ENCODE measurements around the gene ATF7. TPM values are rescaled to one million over a fixed set of nuclear protein-coding genes. Genes with fewer than 3 reads are reported as not detected.

The ATF7 gene
- polyA plus RNA-seq, 1 of the 3 experiments (the other 2 are of a cell fraction) = 12.8 TPM

- Histone ChIP-seq H3K9ac (no peak overlapping the region), H3K27me3 (ENCODE audit: insufficient read depth) (no peaks in the 10 kb centered on the region), H3K9me2 (no peaks in the 10 kb centered on the region), H3K36me3 (replicated peaks in 1 of 2; ENCODE audit: control insufficient read depth in 1 of 2, insufficient read depth in 2 of 2, low read length in 1 of 2) (peaks cover 15 to 41% of the 10 kb centered on the region in 2 experiments), H3K4me1 (ENCODE audit: control insufficient read depth in 1 of 2, insufficient read depth in 2 of 2, low read depth in 1 of 2, low read length in 1 of 2) (peaks cover 18 to 23% of the 10 kb centered on the region in 2 experiments), H3K27ac (ENCODE audit: low read depth in 2 of 2, low read length in 1 of 2) (peak overlapping the region in 1 of 2 experiments; percentile 54; a peak in 2 of 4 replicates), H3K9me3 (no peaks in the 10 kb centered on the region), H3K4me3 (ENCODE audit: low read depth in 2 of 2, low read length in 1 of 2) (no peak overlapping the region), H2AFZ (ENCODE audit: low read depth) (no peak overlapping the region), H3K4me2 (peak overlapping the region; percentile 42; the same call in 1 of the 2 replicates), H4K20me1 (ENCODE audit: insufficient read depth) (no peaks in the 10 kb centered on the region), H3F3A (replicated peaks; ENCODE audit: insufficient read depth) (peaks cover 32% of the 10 kb centered on the region), H3K79me2 (ENCODE audit: insufficient read depth) (peaks cover 24% of the 10 kb centered on the region)
- no peak for DNase-seq
- POLR2A ChIA-PET = no interaction called here
- CTCF ChIA-PET = interaction anchor here (0.7 to 3.3 kb wide), 4 partner anchors 9 to 179 kb away, joined by 4 to 9 read pairs (median 6); no protein-coding TSS in a partner anchor
- 95% methylated on average over 2 of the region's 2 CpGs for WGBS (ENCODE audit: low lambda C conversion rate)
- TF ChIP-seq RAD21 (IDR thresholded peaks at IDR 0.05; ENCODE audit: low read length) = no peak
- TF ChIP-seq MEF2A (IDR thresholded peaks at IDR 0.05; ENCODE audit: borderline replicate concordance, low read depth) = no peak
- no peak for TF ChIP-seq RCOR1 (IDR thresholded peaks at IDR 0.05; ENCODE audit: low read length)
- no peak for TF ChIP-seq FOSL2 (IDR thresholded peaks at IDR 0.05; ENCODE audit: borderline replicate concordance, low read depth)
- no peak for TF ChIP-seq MAX (IDR thresholded peaks at IDR 0.05; ENCODE audit: low read depth)
- TF ChIP-seq CHD2 (IDR thresholded peaks at IDR 0.05; ENCODE audit: low read length, partially characterized antibody) = no peak
- TF ChIP-seq PBX3 (IDR thresholded peaks at IDR 0.05) = no peak
- no peak for TF ChIP-seq ELF1 (IDR thresholded peaks at IDR 0.05)
- TF ChIP-seq EP300 (IDR thresholded peaks at IDR 0.05; ENCODE audit: borderline replicate concordance in 1 of 2, low read depth in 1 of 2, low read length in 1 of 2) = no peak
- TF ChIP-seq FOXJ3 (CRISPR knock-in tag; IDR thresholded peaks at IDR 0.05) = no peak
- no peak for TF ChIP-seq SMC3 (IDR thresholded peaks at IDR 0.05; ENCODE audit: low read depth, low read length)
- no peak for TF ChIP-seq USF1 (IDR thresholded peaks at IDR 0.05; ENCODE audit: borderline replicate concordance, low read depth)
- no peak for TF ChIP-seq GATA2 (CRISPR knock-in tag; IDR thresholded peaks at IDR 0.05)
- no peak for TF ChIP-seq NFIC (IDR thresholded peaks at IDR 0.05; ENCODE audit: borderline replicate concordance)
- TF ChIP-seq ZBTB33 (IDR thresholded peaks at IDR 0.05; ENCODE audit: borderline replicate concordance, low read depth) = no peak
Observed at GRCh38 chr12:53506450-53506785, 119.8 kb downstream of the ATF7 start.

Measured in SK-N-SH (cell line).